Astrocyte (in vitro differentiated cells and primary cell): ENCODE results near the gene JPT2. TPM values are rescaled to one million over a fixed set of nuclear protein-coding genes. Genes with fewer than 3 reads are reported as not detected.

Experiments
- DNase-seq: peaks from one replicate; pipeline ENCODE4 v3.0.0-alpha.2; 2010; ENCODE audit warnings: low read depth
- FAIRE-seq: peaks from 2 replicates; lab custom pipeline; 2011; peaks lifted over from hg19 to GRCh38; lab: Jason Lieb, UNC
- H2AFZ ChIP-seq: 2 replicates; pipeline ENCODE4 v1.6.0; 2012; ENCODE audit warnings: low read depth, low read length, inconsistent platforms
- H3K27ac ChIP-seq: 2 replicates; pipeline ENCODE4 v1.5.1; 2011; ENCODE audit warnings: low read depth, low read length, inconsistent platforms
- H3K27me3 ChIP-seq: 2 replicates; pipeline ENCODE4 v1.6.0; 2011; ENCODE audit warnings: low read length, inconsistent platforms; ENCODE audit not compliant: insufficient read depth
- H3K36me3 ChIP-seq: 2 replicates; pipeline ENCODE4 v1.5.1; 2011; ENCODE audit warnings: low read length, inconsistent platforms; ENCODE audit not compliant: insufficient read depth
- H3K4me1 ChIP-seq: 2 replicates; pipeline ENCODE4 v1.5.1; 2011; ENCODE audit warnings: low read length, inconsistent platforms; ENCODE audit not compliant: insufficient read depth
- H3K4me2 ChIP-seq: 2 replicates; pipeline ENCODE4 v1.6.0; 2012; ENCODE audit warnings: low read length, inconsistent platforms
- H3K4me3 ChIP-seq: 2 replicates; pipeline ENCODE4 v1.5.1; 2011; ENCODE audit warnings: low read depth, mild to moderate bottlenecking, low read length, inconsistent platforms; ENCODE audit not compliant: insufficient read depth
- H3K79me2 ChIP-seq: 2 replicates; pipeline ENCODE4 v1.6.0; 2012; ENCODE audit warnings: mild to moderate bottlenecking, low read length, inconsistent platforms; ENCODE audit not compliant: insufficient read depth
- H3K9ac ChIP-seq: 2 replicates; pipeline ENCODE4 v1.6.0; 2012; ENCODE audit warnings: mild to moderate bottlenecking, low read length, inconsistent platforms
- H3K9me3 ChIP-seq: 2 replicates; pipeline ENCODE4 v1.5.1; 2012; ENCODE audit warnings: low read depth, mild to moderate bottlenecking, low read length, inconsistent platforms; ENCODE audit not compliant: insufficient read depth
- H4K20me1 ChIP-seq: 2 replicates; pipeline ENCODE4 v1.6.0; 2012; ENCODE audit warnings: low read length, inconsistent platforms; ENCODE audit not compliant: insufficient read depth
- H3K27ac Mint-ChIP-seq: one replicate; pipeline ENCODE4 v1.8.0; 2021; ENCODE audit warnings: mild to moderate bottlenecking, mixed read lengths; ENCODE audit not compliant: unreplicated experiment
- H3K27me3 Mint-ChIP-seq: one replicate; pipeline ENCODE4 v1.8.0; 2021; ENCODE audit warnings: low read depth, mixed read lengths; ENCODE audit not compliant: unreplicated experiment
- H3K36me3 Mint-ChIP-seq: one replicate; pipeline ENCODE4 v1.8.0; 2021; ENCODE audit warnings: low read depth, mixed read lengths; ENCODE audit not compliant: unreplicated experiment
- H3K4me1 Mint-ChIP-seq: one replicate; pipeline ENCODE4 v1.8.0; 2021; ENCODE audit warnings: low read depth, mixed read lengths; ENCODE audit not compliant: unreplicated experiment
- H3K4me3 Mint-ChIP-seq: one replicate; pipeline ENCODE4 v1.8.0; 2021; ENCODE audit warnings: mild to moderate bottlenecking, moderate library complexity, mixed read lengths; ENCODE audit not compliant: unreplicated experiment
- H3K9me3 Mint-ChIP-seq: one replicate; pipeline ENCODE4 v1.8.0; 2021; ENCODE audit warnings: mild to moderate bottlenecking, mixed read lengths; ENCODE audit not compliant: unreplicated experiment
- CTCF ChIP-seq: IDR thresholded peaks from 2 replicates; pipeline ENCODE4 v1.5.1; 2011; ENCODE audit warnings: low read depth, mild to moderate bottlenecking, inconsistent platforms, low read length, moderate library complexity; ENCODE audit not compliant: insufficient read depth
- EZH2 ChIP-seq: IDR thresholded peaks from 2 replicates; pipeline ENCODE4 v1.6.1; 2012; ENCODE audit warnings: mild to moderate bottlenecking, low read length, inconsistent platforms; ENCODE audit not compliant: insufficient read depth
- total RNA-seq: library from RNA; stranded (reverse); gene quantifications from 2 replicates; pipeline ENCODE4 v1.2.1, GENCODE V29; 2021

The JPT2 gene
- total RNA-seq, 1 donor from 2014 or later, result 143 TPM

GRCh38 chr16:1642148-1642547 is 35.9 kb upstream of the JPT2 start:
- H3K27ac Mint-ChIP-seq, result no peak overlapping the region
- Histone ChIP-seq H3K79me2 (peaks cover 34% of the 10 kb centered on the region), H3K4me1 (peaks cover 11% of the 10 kb centered on the region), H3K27me3 (no peaks in the 10 kb centered on the region), H3K9me3 (no peaks in the 10 kb centered on the region), H3K36me3 (peaks cover 36% of the 10 kb centered on the region), H3K9ac (no peak overlapping the region), H3K27ac (no peak overlapping the region), H4K20me1 (peaks cover 66% of the 10 kb centered on the region), H2AFZ (no peak overlapping the region), H3K4me3 (no peak overlapping the region), H3K4me2 (no peak overlapping the region)
- TF ChIP-seq EZH2 (no peak), CTCF (no peak)
- H3K9me3 Mint-ChIP-seq, result no peaks in the 10 kb centered on the region
- peak overlapping the region; percentile 54 for H3K4me3 Mint-ChIP-seq
- no peaks in the 10 kb centered on the region for H3K27me3 Mint-ChIP-seq
- DNase-seq (no peak), FAIRE-seq (no peak)
- H3K4me1 Mint-ChIP-seq, result peaks cover 18% of the 10 kb centered on the region
- H3K36me3 Mint-ChIP-seq, result peaks cover 24% of the 10 kb centered on the region

- H3K4me3 ChIP-seq, result no peak overlapping the region
- H3K79me2 ChIP-seq, result peaks cover 29% of the 10 kb centered on the region
- Mint-ChIP-seq H3K9me3 (no peaks in the 10 kb centered on the region), H3K27me3 (no peaks in the 10 kb centered on the region), H3K4me1 (peaks cover 18% of the 10 kb centered on the region), H3K36me3 (peaks cover 24% of the 10 kb centered on the region), H3K27ac (no peak overlapping the region), H3K4me3 (no peak overlapping the region)
- H2AFZ ChIP-seq, result no peak overlapping the region
- H3K9me3 ChIP-seq, result no peaks in the 10 kb centered on the region
- H3K9ac ChIP-seq, result no peak overlapping the region
- H3K27ac ChIP-seq, result no peak overlapping the region
- peaks cover 11% of the 10 kb centered on the region for H3K4me1 ChIP-seq
- FAIRE-seq (no peak), DNase-seq (no peak)
- peaks cover 69% of the 10 kb centered on the region for H4K20me1 ChIP-seq
- H3K36me3 ChIP-seq, result peaks cover 32% of the 10 kb centered on the region
- no peak overlapping the region for H3K4me2 ChIP-seq
- no peak for TF ChIP-seq EZH2
- H3K27me3 ChIP-seq, result no peaks in the 10 kb centered on the region
Observed at GRCh38 chr16:1642753-1643152, 35.3 kb upstream of the JPT2 start.

DNA sequence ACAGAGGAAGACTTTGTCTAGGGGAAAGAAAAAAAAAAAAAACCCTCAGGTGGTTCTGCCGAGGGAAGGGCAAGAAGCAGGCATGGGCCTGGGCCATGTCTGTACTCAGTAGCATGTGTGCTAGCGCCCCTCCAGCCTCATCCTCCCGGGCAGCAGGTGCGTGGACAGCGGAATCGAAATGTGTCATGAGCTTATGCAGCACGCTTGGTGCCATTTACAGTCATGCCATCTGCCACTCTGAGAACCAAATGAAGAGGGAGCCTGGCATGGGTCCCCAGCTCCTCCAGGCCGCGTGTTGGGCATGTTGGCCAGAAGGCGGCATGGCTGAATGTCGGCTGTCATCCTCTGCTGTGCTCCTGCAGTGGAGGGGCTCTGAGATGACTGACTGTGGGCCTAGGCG is 34.6 kb upstream of the JPT2 start:
- peaks cover 21% of the 10 kb centered on the region for H3K36me3 Mint-ChIP-seq
- peaks cover 25% of the 10 kb centered on the region for H3K36me3 ChIP-seq
- peaks cover 11% of the 10 kb centered on the region for H3K4me1 ChIP-seq
- no peak for DNase-seq
- no peak overlapping the region for H3K4me3 ChIP-seq
- no peak overlapping the region for H2AFZ ChIP-seq
- no peak overlapping the region for H3K27ac ChIP-seq
- H3K27ac Mint-ChIP-seq, result no peak overlapping the region
- peaks cover 18% of the 10 kb centered on the region for H3K4me1 Mint-ChIP-seq
- H3K27me3 Mint-ChIP-seq, result no peaks in the 10 kb centered on the region
- H3K4me2 ChIP-seq, result no peak overlapping the region
- FAIRE-seq, result no peak
- no peak for TF ChIP-seq EZH2
- H3K79me2 ChIP-seq, result peaks cover 29% of the 10 kb centered on the region
- no peak overlapping the region for H3K9ac ChIP-seq
- H4K20me1 ChIP-seq, result peaks cover 74% of the 10 kb centered on the region
- H3K27me3 ChIP-seq, result no peaks in the 10 kb centered on the region
- no peaks in the 10 kb centered on the region for H3K9me3 Mint-ChIP-seq
- H3K9me3 ChIP-seq, result no peaks in the 10 kb centered on the region
- H3K4me3 Mint-ChIP-seq, result no peak overlapping the region
